ENCODE measurements around the gene CDCA7L.
"Not testable (repeated sequence)": the region's sequence is repeated elsewhere in the genome, so short reads cannot be mapped to it uniquely, and the experiment has no call there.

CDCA7L gene

DNA sequence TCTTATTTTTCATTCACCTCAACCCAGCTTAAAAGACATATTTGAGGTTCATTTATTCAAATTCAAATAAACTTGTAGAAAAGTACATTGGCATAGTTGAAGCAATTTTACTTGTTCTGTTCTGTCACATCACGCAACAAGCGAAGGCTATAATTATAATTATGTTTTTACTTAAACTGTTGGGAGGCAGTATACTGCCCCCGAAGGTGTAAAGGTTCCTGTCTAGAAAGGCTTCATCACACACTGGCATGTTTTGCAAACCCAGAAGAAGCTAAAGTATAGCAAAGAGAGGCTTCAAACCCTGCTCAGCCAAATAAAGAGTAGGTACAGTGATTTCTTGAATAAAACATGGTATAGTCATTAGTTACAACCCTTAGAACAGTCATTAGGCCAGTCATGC, 62.6 kb downstream of the CDCA7L start:
- DNase-seq (ENCODE audit: insufficient read length, low spot score), result no peak
- no peak for FAIRE-seq
- TF ChIP-seq TAF1 (IDR thresholded peaks at IDR 0.05; ENCODE audit: low read depth, low read length), result no peak
- TF ChIP-seq PAX5 (IDR thresholded peaks at IDR 0.05; ENCODE audit: insufficient read depth, low read length, severe bottlenecking), result no peak
- TF ChIP-seq POU2F2 (IDR thresholded peaks at IDR 0.05; ENCODE audit: low read depth, low read length), result no peak
- TF ChIP-seq POLR2A (IDR thresholded peaks at IDR 0.05; ENCODE audit: low read depth, low read length), result no peak
- no peak for TF ChIP-seq SPI1 (IDR thresholded peaks at IDR 0.05; ENCODE audit: low read depth, low read length)
- no peak for TF ChIP-seq POLR2AphosphoS5 (IDR thresholded peaks at IDR 0.05; ENCODE audit: low read depth, low read length)

DNA sequence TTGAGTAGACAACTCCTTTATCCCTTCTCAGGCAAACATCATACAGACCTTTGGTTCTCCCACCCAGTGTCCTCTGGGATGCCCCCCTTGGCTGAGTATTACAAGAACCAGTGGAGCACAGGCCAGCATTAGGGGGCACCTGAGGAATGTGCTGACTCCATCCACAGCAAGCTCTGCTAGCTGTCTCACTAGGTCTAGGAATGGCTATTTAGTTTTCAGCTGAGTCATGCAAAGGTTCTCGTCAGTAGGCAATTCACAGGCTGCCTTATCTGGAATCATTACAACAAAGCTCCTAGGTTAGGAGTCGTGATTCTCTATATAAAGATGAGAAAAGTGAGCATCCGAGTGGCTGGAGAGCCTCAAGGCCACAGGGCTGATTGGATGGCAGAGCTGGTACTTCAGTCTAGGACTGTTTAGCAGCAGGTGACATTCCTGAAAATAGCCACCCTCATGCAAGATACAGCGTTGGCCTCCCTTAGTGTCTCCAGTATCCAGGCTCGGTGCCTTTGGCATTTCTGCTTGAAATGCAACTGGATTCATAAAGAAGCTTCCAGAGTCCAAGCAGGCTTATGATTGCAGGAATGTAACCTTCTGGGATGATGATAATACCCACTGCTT, 75.8 kb downstream of the CDCA7L start:
- TF ChIP-seq TAF1 (IDR thresholded peaks at IDR 0.05; ENCODE audit: low read depth, low read length) (no peak), SPI1 (IDR thresholded peaks at IDR 0.05; ENCODE audit: low read depth, low read length) (no peak), POLR2AphosphoS5 (IDR thresholded peaks at IDR 0.05; ENCODE audit: low read depth, low read length) (no peak), POLR2A (IDR thresholded peaks at IDR 0.05; ENCODE audit: low read depth, low read length) (no peak), POU2F2 (IDR thresholded peaks at IDR 0.05; ENCODE audit: low read depth, low read length) (no peak), PAX5 (IDR thresholded peaks at IDR 0.05; ENCODE audit: insufficient read depth, low read length, severe bottlenecking) (no peak)
- FAIRE-seq (no peak), DNase-seq (ENCODE audit: insufficient read length, low spot score) (no peak)

DNA sequence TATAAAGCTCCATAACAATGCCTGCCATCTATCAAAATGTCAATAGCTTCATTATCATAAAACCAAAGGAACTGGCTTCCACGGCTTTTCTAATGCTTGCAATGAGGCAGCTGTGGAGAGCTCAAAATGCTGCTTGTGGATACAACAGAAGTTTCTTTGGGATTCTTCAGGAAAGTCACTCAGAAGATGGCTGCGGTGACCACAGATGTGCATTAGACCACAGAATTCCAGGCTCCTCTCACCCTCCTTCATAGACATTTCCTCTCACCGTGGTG, 77.2 kb downstream of the CDCA7L start:
- no peak for TF ChIP-seq POLR2A (IDR thresholded peaks at IDR 0.05; ENCODE audit: low read depth, low read length)
- no peak for TF ChIP-seq POU2F2 (IDR thresholded peaks at IDR 0.05; ENCODE audit: low read depth, low read length)
- no peak for TF ChIP-seq POLR2AphosphoS5 (IDR thresholded peaks at IDR 0.05; ENCODE audit: low read depth, low read length)
- DNase-seq (ENCODE audit: insufficient read length, low spot score) (no peak), FAIRE-seq (no peak)

DNA sequence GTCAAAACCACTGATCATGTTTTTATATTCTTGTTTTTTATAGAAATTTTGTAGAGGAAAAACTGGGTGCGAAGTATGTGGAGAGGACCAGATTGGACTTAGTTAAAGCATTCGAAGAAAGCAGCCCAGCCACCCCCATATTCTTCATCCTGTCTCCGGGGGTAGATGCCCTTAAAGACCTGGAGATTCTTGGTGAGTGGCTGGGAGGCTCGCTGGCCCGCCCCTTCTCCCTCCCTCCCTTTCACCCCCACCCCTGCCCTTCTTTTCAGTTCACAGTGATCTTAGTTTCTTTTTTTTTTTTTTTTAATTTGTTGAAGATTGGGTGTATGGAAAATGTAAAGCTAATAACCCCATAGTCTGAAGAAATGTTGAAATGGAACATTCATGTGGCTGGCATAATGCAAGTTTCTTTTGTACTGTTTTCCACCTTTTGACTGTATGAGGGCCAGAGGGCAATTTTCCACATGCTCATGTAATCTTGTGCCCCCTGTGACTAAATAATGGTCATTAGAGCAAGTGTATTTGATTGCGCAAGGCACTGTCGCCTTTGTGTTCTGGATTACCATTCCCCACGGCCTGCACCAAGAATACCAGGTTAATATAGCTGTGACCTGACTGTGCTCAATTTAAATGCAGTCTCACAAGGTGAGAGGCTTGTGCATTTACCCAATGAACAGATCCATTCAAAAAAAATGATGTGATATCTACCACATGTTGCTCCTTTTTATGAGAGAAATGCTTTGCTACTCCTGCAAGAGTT, 77.7 kb downstream of the CDCA7L start:
- FAIRE-seq, result no peak
- no peak for DNase-seq (ENCODE audit: insufficient read length, low spot score)
- TF ChIP-seq POLR2A (IDR thresholded peaks at IDR 0.05; ENCODE audit: low read depth, low read length), result no peak
- no peak for TF ChIP-seq PAX5 (IDR thresholded peaks at IDR 0.05; ENCODE audit: insufficient read depth, low read length, severe bottlenecking)
- TF ChIP-seq POLR2AphosphoS5 (IDR thresholded peaks at IDR 0.05; ENCODE audit: low read depth, low read length), result no peak
- TF ChIP-seq TAF1 (IDR thresholded peaks at IDR 0.05; ENCODE audit: low read depth, low read length), result no peak
- TF ChIP-seq SPI1 (IDR thresholded peaks at IDR 0.05; ENCODE audit: low read depth, low read length), result no peak
- no peak for TF ChIP-seq POU2F2 (IDR thresholded peaks at IDR 0.05; ENCODE audit: low read depth, low read length)

DNA sequence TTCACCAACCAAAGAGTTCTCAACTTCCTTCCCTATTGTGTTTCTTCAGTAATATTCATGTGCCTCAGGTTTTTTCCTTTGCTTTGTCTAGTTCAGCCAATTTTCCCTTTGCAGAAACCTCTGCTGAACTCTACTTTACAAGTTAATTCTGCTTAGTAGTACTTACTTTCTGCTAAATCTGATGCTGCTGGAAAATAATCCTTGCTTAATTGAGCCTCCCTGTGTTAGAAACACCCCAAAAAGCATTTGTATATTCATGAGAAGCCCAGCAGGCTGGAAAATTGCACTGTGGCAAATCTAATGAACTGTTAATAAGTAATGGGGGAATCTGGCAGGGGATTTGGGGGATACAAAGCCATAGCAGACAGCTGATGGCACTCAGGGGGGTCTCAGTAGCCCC, 78.5 kb downstream of the CDCA7L start:
- TF ChIP-seq SPI1 (IDR thresholded peaks at IDR 0.05; ENCODE audit: low read depth, low read length) (no peak), POLR2AphosphoS5 (IDR thresholded peaks at IDR 0.05; ENCODE audit: low read depth, low read length) (no peak), POU2F2 (IDR thresholded peaks at IDR 0.05; ENCODE audit: low read depth, low read length) (no peak), TAF1 (IDR thresholded peaks at IDR 0.05; ENCODE audit: low read depth, low read length) (no peak), PAX5 (IDR thresholded peaks at IDR 0.05; ENCODE audit: insufficient read depth, low read length, severe bottlenecking) (no peak), POLR2A (IDR thresholded peaks at IDR 0.05; ENCODE audit: low read depth, low read length) (no peak)
- no peak for FAIRE-seq
- no peak for DNase-seq (ENCODE audit: insufficient read length, low spot score)

DNA sequence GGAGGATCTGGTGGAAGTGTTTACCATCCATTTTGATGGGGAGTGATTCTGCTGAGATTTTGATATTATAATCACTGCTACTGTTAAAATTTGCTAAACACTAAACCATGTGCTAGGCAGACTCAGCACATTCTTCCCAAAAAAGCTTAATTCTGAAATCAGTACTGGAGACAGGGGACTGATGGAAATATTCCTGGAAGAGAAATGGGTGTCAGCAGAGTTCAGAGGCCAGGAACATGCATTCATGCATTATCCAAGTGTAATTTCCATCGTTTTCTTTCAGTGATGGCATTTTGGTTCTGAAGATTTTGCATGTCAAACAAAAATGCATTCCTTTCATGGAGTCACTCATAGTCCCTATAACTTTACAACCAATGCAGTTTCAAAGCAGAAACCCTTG, 79.0 kb downstream of the CDCA7L start:
- TF ChIP-seq TAF1 (IDR thresholded peaks at IDR 0.05; ENCODE audit: low read depth, low read length), result no peak
- no peak for TF ChIP-seq POLR2AphosphoS5 (IDR thresholded peaks at IDR 0.05; ENCODE audit: low read depth, low read length)
- no peak for TF ChIP-seq SPI1 (IDR thresholded peaks at IDR 0.05; ENCODE audit: low read depth, low read length)
- TF ChIP-seq PAX5 (IDR thresholded peaks at IDR 0.05; ENCODE audit: insufficient read depth, low read length, severe bottlenecking), result no peak
- no peak for TF ChIP-seq POLR2A (IDR thresholded peaks at IDR 0.05; ENCODE audit: low read depth, low read length)
- no peak for TF ChIP-seq POU2F2 (IDR thresholded peaks at IDR 0.05; ENCODE audit: low read depth, low read length)
- FAIRE-seq (no peak), DNase-seq (ENCODE audit: insufficient read length, low spot score) (no peak)

DNA sequence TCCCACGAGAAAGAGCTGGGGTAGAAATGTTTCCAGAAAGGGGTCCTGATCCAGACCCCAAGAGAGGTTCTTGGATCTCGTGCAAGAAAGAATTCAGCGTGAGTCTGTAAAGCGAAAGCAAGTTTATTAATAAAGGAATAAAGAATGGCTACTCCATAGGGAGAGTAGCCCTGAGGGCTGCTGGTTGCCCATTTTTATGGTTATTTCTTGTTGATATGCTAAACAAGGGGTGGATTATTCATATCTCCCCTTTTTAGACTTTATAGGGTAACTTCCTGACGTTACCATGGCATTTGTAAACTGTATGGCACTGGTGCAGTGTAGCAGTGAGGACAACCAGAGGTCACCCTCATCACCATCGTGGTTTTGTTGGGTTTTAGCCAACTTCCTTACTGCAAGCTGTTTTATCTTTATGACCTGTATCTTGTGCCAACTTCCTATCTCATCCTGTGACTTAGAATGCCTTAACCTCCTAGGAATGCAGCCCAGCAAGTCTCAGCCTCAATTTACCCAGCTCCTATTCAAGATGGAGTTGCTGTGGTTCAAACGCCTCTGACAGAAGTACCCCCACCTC, 80.0 kb downstream of the CDCA7L start:
- FAIRE-seq; DNase-seq (ENCODE audit: insufficient read length, low spot score): not testable (repeated sequence)

DNA sequence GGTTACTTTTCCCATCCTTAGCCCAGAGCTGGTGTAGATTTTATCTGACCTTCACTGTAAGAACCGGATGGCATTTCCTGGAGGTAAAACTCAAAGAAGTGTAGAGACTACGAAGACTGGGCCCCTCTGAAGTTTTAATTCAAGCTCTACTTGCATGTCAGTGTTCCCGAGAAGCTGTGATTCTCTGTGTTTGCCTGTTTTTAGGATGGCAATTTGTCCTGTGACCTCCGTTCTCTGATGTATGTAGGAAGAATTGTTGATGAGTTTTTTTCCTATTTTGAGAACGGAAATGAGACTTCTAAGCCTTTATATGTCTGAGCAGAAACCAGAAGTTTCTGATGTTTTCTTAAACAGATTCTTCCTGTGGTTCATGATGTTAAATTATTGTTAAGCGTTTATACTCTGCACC, 94.1 kb downstream of the CDCA7L start:
- DNase-seq (ENCODE audit: insufficient read length, low spot score) (no peak), FAIRE-seq (no peak)
- TF ChIP-seq POLR2AphosphoS5 (IDR thresholded peaks at IDR 0.05; ENCODE audit: low read depth, low read length), result no peak
- TF ChIP-seq POU2F2 (IDR thresholded peaks at IDR 0.05; ENCODE audit: low read depth, low read length), result no peak
- TF ChIP-seq SPI1 (IDR thresholded peaks at IDR 0.05; ENCODE audit: low read depth, low read length), result no peak
